Mucosa of descending colon (tissue), 3 donors: Measurements from ENCODE around the gene CPED1. TPM values are rescaled to one million over a fixed set of nuclear protein-coding genes. Genes with fewer than 3 reads are reported as not detected.

Experiments used
- ATAC-seq: fragments of 200-7000 bp; cut with Tn5 transposase; one replicate; pipeline ENCODE4 v1.9.1; 2020; ENCODE audit warnings: mild to moderate bottlenecking, moderate library complexity
- DNase-seq, 3 donors: peaks; one replicate each; pipeline ENCODE4 v3.0.0-alpha.2; 2020
- H3K36me3 ChIP-seq: fragments of 200-600 bp; one replicate; pipeline ENCODE4 v1.8.0; 2021; ENCODE audit warnings: low read depth, mild to moderate bottlenecking
- H3K4me1 ChIP-seq: fragments of 200-600 bp; one replicate; pipeline ENCODE4 v1.8.0; 2021; ENCODE audit warnings: low read depth, mild to moderate bottlenecking
- H3K4me3 ChIP-seq: fragments of 200-600 bp; one replicate; pipeline ENCODE4 v1.8.0; 2021; ENCODE audit warnings: mild to moderate bottlenecking
- H3K9me3 ChIP-seq: fragments of 200-600 bp; one replicate; pipeline ENCODE4 v1.8.0; 2021; ENCODE audit warnings: mild to moderate bottlenecking
- CTCF ChIP-seq: fragments of 200-600 bp; IDR thresholded peaks from one replicate; pipeline ENCODE4 v1.8.0; 2022; ENCODE audit warnings: antibody characterized with exemption, mild to moderate bottlenecking
- intact Hi-C, 2 donors: fragments of 100-400 bp; cut with DNase I in 1 of 2; cut with micrococcal nuclease in 1 of 2; formaldehyde crosslinking; loops; one replicate each; pipeline versions ENCODE4 v1.11.0 to v1.11.1; 2022; cut with DNase I, micrococcal nuclease
- total RNA-seq, 3 donors: library from RNA; stranded (reverse); fragmentation: NEBNext Ultra II Directional in 2 of 3; extraction: Animal tissue kit (Norgen Biotek cat#: 25700) in 2 of 3; gene quantifications; one replicate each; pipeline versions ENCODE4 v1.2.1 to v1.2.4, GENCODE V29; 2021 to 2023
- donor health status: DM: no; HTN: no; CAD: no; lungs with moderate emphysema.
- donor health status: DM: no; HTN: no; CAD: no.
- donor health status: DM: no; HTN: yes; CAD: no.

Gene CPED1
- total RNA-seq, 3 donors from 2014 or later, result 6.5 to 67.7 (median 8.8) TPM

- ATAC-seq (no peak), DNase-seq (no peak)
- intact Hi-C loops, result no loop called here
- Histone ChIP-seq H3K9me3 (no peaks in the 10 kb centered on the region), H3K36me3 (no peaks in the 10 kb centered on the region), H3K4me3 (no peak overlapping the region), H3K4me1 (no peaks in the 10 kb centered on the region)
- TF ChIP-seq CTCF, result no peak
These were observed 175.2 kb downstream of the CPED1 start for GRCh38 chr7:121163699-121164098.

DNA sequence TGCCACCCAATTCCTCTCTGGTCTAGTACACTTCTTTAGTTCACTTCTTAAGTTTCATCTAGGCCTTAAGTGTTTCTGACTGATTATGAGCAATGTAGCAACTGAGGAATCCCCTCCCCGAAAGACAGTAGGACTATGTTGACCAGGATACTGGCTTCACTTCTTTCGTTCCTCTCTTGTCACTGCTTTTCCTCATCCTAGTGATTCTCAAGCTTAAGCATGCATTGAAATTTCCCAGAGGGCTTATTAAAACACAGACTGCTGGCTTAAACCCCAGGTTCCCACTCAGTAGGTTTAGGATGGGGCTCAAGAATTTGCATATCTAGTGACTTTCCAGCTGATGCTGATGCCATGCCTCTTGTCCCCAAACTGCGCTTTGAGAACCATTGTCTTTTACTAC is 175.7 kb downstream of the CPED1 start:
- DNase-seq (no peak), ATAC-seq (no peak)
- Histone ChIP-seq H3K4me1 (no peaks in the 10 kb centered on the region), H3K36me3 (no peaks in the 10 kb centered on the region), H3K4me3 (no peak overlapping the region), H3K9me3 (no peaks in the 10 kb centered on the region)
- TF ChIP-seq CTCF, result no peak
- intact Hi-C loops, result no loop called here

DNA sequence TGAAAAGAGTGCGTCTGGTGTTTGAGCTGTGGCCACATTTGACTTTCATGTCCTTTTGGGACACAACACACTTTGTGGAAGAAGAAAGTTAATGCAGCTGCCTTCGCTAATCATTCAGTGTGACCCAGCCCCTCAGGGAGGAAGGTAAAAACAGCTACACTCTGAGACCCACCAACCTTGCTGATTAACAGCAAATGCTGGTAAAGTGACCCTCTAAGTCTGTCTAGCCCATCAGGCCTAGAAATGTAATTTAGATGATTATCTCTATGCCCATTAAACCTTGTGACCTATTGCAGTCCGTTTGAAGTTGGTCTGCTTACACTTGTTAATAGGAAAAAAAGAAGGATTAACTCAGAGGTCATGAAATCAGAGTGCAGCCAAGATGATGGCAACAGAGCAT is 178.4 kb downstream of the CPED1 start:
- Histone ChIP-seq H3K36me3 (no peaks in the 10 kb centered on the region), H3K4me1 (no peaks in the 10 kb centered on the region), H3K4me3 (no peak overlapping the region), H3K9me3 (no peaks in the 10 kb centered on the region)
- DNase-seq (no peak), ATAC-seq (no peak)
- intact Hi-C loops, result no loop called here
- no peak for TF ChIP-seq CTCF

- no peaks in the 10 kb centered on the region for H3K9me3 ChIP-seq
- no peak overlapping the region for H3K4me3 ChIP-seq
- H3K4me1 ChIP-seq, result no peaks in the 10 kb centered on the region
- H3K36me3 ChIP-seq, result no peaks in the 10 kb centered on the region
- no peak for TF ChIP-seq CTCF
- intact Hi-C loops, result no loop called here
- ATAC-seq, result no peak
- no peak for DNase-seq
These were observed 179.5 kb downstream of the CPED1 start for GRCh38 chr7:121167971-121168370.

DNA sequence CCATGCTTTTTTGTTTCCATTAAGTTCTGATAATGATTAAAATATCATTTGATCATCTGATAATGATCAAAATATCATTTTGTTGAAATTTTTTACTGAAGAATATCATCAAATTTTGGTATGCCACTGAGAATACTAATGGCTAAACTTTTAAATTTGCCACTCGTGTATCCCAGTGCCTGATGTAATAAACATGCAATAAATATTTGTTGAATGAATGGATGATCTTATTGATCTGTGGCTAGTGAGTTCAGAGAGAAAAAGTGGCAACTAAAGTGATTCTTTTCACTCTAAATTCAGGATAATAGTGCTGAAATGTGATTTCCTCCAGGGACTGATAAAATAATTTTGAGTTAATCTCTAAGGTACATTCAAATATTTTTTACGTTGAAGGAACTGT is 181.0 kb downstream of the CPED1 start:
- intact Hi-C loops, result no loop called here
- no peak overlapping the region for H3K4me3 ChIP-seq
- H3K4me1 ChIP-seq, result no peaks in the 10 kb centered on the region
- no peaks in the 10 kb centered on the region for H3K9me3 ChIP-seq
- no peaks in the 10 kb centered on the region for H3K36me3 ChIP-seq
- ATAC-seq, result no peak
- DNase-seq, result no peak
- no peak for TF ChIP-seq CTCF

- intact Hi-C loops, result no loop called here
- no peak for DNase-seq
- Histone ChIP-seq H3K4me3 (no peak overlapping the region), H3K4me1 (no peaks in the 10 kb centered on the region), H3K9me3 (no peaks in the 10 kb centered on the region), H3K36me3 (no peaks in the 10 kb centered on the region)
- no peak for ATAC-seq
- TF ChIP-seq CTCF, result no peak
These were observed 184.0 kb downstream of the CPED1 start for GRCh38 chr7:121172484-121172883.
